MG63 (cell line): ENCODE results near the gene GRB10. TPM values are rescaled to one million over a fixed set of nuclear protein-coding genes. Genes with fewer than 3 reads are reported as not detected.

Source experiments
- DNase-seq: peaks from one replicate; pipeline ENCODE4 v3.0.0-alpha.2; 2020
- H3K27me3 ChIP-seq: fragments of 250-450 bp; sonication (Bioruptor Pico); 2 replicates; pipeline ENCODE4 v1.5.1; 2020; ENCODE audit warnings: mild to moderate bottlenecking, moderate library complexity
- H3K36me3 ChIP-seq: fragments of 250-450 bp; sonication (Bioruptor Pico); 2 replicates; pipeline ENCODE4 v1.5.1; 2020; ENCODE audit warnings: mild to moderate bottlenecking, moderate library complexity
- H3K4me3 ChIP-seq: fragments of 250-450 bp; sonication (Bioruptor Pico); 2 replicates; pipeline ENCODE4 v1.5.1; 2020; ENCODE audit warnings: mild to moderate bottlenecking, moderate library complexity
- H3K9me3 ChIP-seq: fragments of 250-450 bp; sonication (Bioruptor Pico); 2 replicates; pipeline ENCODE4 v1.5.1; 2020; ENCODE audit warnings: mild to moderate bottlenecking, moderate library complexity
- total RNA-seq: library from RNA; depleted of rRNA; stranded (reverse); fragments of >200 nt; shearing (Covaris generic); gene quantifications from 2 replicates; pipeline ENCODE4 v1.2.3, GENCODE V29; 2014; ENCODE audit warnings: low replicate concordance

Gene GRB10
- total RNA-seq, 1 experiment from 2014 or later, result 33.1 TPM

GRCh38 chr7:50724526-50725520, 57.9 kb downstream of the GRB10 start:
- DNase-seq, result no peak
- H3K9me3 ChIP-seq, result no peaks in the 10 kb centered on the region
- H3K4me3 ChIP-seq, result no peak overlapping the region
- H3K36me3 ChIP-seq, result peaks cover 10% of the 10 kb centered on the region
- no peaks in the 10 kb centered on the region for H3K27me3 ChIP-seq

GRCh38 chr7:50723888-50724287, 58.8 kb downstream of the GRB10 start:
- DNase-seq, result no peak
- Histone ChIP-seq H3K27me3 (no peaks in the 10 kb centered on the region), H3K4me3 (no peak overlapping the region), H3K36me3 (peaks cover 10% of the 10 kb centered on the region), H3K9me3 (no peaks in the 10 kb centered on the region)

- Histone ChIP-seq H3K27me3 (no peaks in the 10 kb centered on the region), H3K9me3 (no peaks in the 10 kb centered on the region), H3K4me3 (no peak overlapping the region), H3K36me3 (peaks cover 10% of the 10 kb centered on the region)
- no peak for DNase-seq
Measured at GRCh38 chr7:50723173-50723572, 59.5 kb downstream of the GRB10 start.

GRCh38 chr7:50721661-50722259, 60.9 kb downstream of the GRB10 start:
- H3K9me3 ChIP-seq, result no peaks in the 10 kb centered on the region
- H3K36me3 ChIP-seq, result peaks cover 5% of the 10 kb centered on the region
- DNase-seq, result peak; percentile 27
- H3K4me3 ChIP-seq, result no peak overlapping the region
- H3K27me3 ChIP-seq, result no peaks in the 10 kb centered on the region

GRCh38 chr7:50721160-50721559, 61.5 kb downstream of the GRB10 start:
- peak; percentile 53 for DNase-seq
- no peak overlapping the region for H3K4me3 ChIP-seq
- no peaks in the 10 kb centered on the region for H3K27me3 ChIP-seq
- H3K36me3 ChIP-seq, result peaks cover 4% of the 10 kb centered on the region
- H3K9me3 ChIP-seq, result no peaks in the 10 kb centered on the region

- Histone ChIP-seq H3K27me3 (no peaks in the 10 kb centered on the region), H3K4me3 (no peak overlapping the region), H3K36me3 (no peaks in the 10 kb centered on the region), H3K9me3 (no peaks in the 10 kb centered on the region)
- DNase-seq, result no peak
Measured at GRCh38 chr7:50720295-50720694, 62.4 kb downstream of the GRB10 start.

GRCh38 chr7:50718876-50719275, 63.8 kb downstream of the GRB10 start:
- Histone ChIP-seq H3K36me3 (no peaks in the 10 kb centered on the region), H3K27me3 (no peaks in the 10 kb centered on the region), H3K4me3 (no peak overlapping the region), H3K9me3 (no peaks in the 10 kb centered on the region)
- DNase-seq, result no peak

- Histone ChIP-seq H3K9me3 (no peaks in the 10 kb centered on the region), H3K36me3 (no peaks in the 10 kb centered on the region), H3K27me3 (no peaks in the 10 kb centered on the region), H3K4me3 (no peak overlapping the region)
- no peak for DNase-seq
Measured at GRCh38 chr7:50718311-50718710, 64.4 kb downstream of the GRB10 start.

- no peaks in the 10 kb centered on the region for H3K27me3 ChIP-seq
- H3K9me3 ChIP-seq, result no peaks in the 10 kb centered on the region
- no peak overlapping the region for H3K4me3 ChIP-seq
- no peaks in the 10 kb centered on the region for H3K36me3 ChIP-seq
- DNase-seq, result no peak
Measured at GRCh38 chr7:50717181-50717580, 65.5 kb downstream of the GRB10 start.

- no peaks in the 10 kb centered on the region for H3K9me3 ChIP-seq
- DNase-seq, result no peak
Measured at GRCh38 chr7:50714857-50715256, 67.8 kb downstream of the GRB10 start.

GRCh38 chr7:50713123-50713965, 69.4 kb downstream of the GRB10 start:
- Histone ChIP-seq H3K36me3 (no peaks in the 10 kb centered on the region), H3K27me3 (no peaks in the 10 kb centered on the region), H3K9me3 (no peaks in the 10 kb centered on the region), H3K4me3 (no peak overlapping the region)
- DNase-seq, result no peak

More at GRCh38 chr7:50714857-50715256, 67.8 kb downstream of the GRB10 start:
- Histone ChIP-seq H3K36me3 (no peaks in the 10 kb centered on the region), H3K4me3 (no peak overlapping the region), H3K27me3 (no peaks in the 10 kb centered on the region)

- Histone ChIP-seq H3K4me3 (no peak overlapping the region), H3K36me3 (no peaks in the 10 kb centered on the region), H3K9me3 (no peaks in the 10 kb centered on the region), H3K27me3 (no peaks in the 10 kb centered on the region)
- no peak for DNase-seq
Measured at GRCh38 chr7:50712252-50713122, 70.2 kb downstream of the GRB10 start.

GRCh38 chr7:50711271-50712175, 71.2 kb downstream of the GRB10 start:
- no peaks in the 10 kb centered on the region for H3K9me3 ChIP-seq
- peak; percentile 22 for DNase-seq
- no peak overlapping the region for H3K4me3 ChIP-seq
- H3K27me3 ChIP-seq, result no peaks in the 10 kb centered on the region
- H3K36me3 ChIP-seq, result no peaks in the 10 kb centered on the region

GRCh38 chr7:50710441-50711154, 72.1 kb downstream of the GRB10 start:
- DNase-seq, result no peak
- Histone ChIP-seq H3K4me3 (no peak overlapping the region), H3K27me3 (no peaks in the 10 kb centered on the region), H3K36me3 (no peaks in the 10 kb centered on the region), H3K9me3 (no peaks in the 10 kb centered on the region)

GRCh38 chr7:50709151-50709550, 73.5 kb downstream of the GRB10 start:
- no peak for DNase-seq
- Histone ChIP-seq H3K4me3 (no peak overlapping the region), H3K36me3 (no peaks in the 10 kb centered on the region), H3K27me3 (no peaks in the 10 kb centered on the region), H3K9me3 (no peaks in the 10 kb centered on the region)
